Body of pancreas (tissue), 4 donors: Measurements from ENCODE around the gene SLC49A4. TPM values are rescaled to one million over a fixed set of nuclear protein-coding genes. Genes with fewer than 3 reads are reported as not detected.

Source experiments
- ATAC-seq: fragments of 150-250 bp; one replicate; pipeline ENCODE4 v1.9.1; 2016
- DNase-seq, 4 donors: peaks; one replicate each; pipeline ENCODE4 v3.0.0-alpha.2; 2019
- H3K27ac ChIP-seq, 4 donors: fragments of 200-600 bp; sonication (generic); 1 replicate in 3 of 4; 2 replicates in 1 of 4; pipeline versions ENCODE4 v1.5.1 to v1.6.1; 2016 to 2019; ENCODE audit warnings: mild to moderate bottlenecking in 1 of 4, mixed read lengths in 1 of 4, moderate library complexity in 1 of 4
- H3K27me3 ChIP-seq, 2 donors: fragments of 200-600 bp; sonication (generic); one replicate each; pipeline ENCODE4 v1.6.0; 2016; ENCODE audit warnings: mild to moderate bottlenecking in 1 of 2
- H3K36me3 ChIP-seq, 2 donors: fragments of 200-600 bp; sonication (generic); replicated peaks in 1 of 2; 2 replicates each; pipeline ENCODE4 v1.5.1; 2016; ENCODE audit warnings: low read depth in 2 of 2; ENCODE audit not compliant: insufficient read depth in 1 of 2
- H3K4me1 ChIP-seq: fragments of 200-600 bp; sonication (generic); one replicate; pipeline ENCODE4 v1.6.0; 2016
- H3K4me3 ChIP-seq, 2 donors: fragments of 200-600 bp; sonication (generic); 1 replicate in 1 of 2; 2 replicates in 1 of 2; pipeline ENCODE4 v1.5.1; 2016 to 2019
- H3K9me3 ChIP-seq, 3 donors: fragments of 200-600 bp; sonication (generic); 1 replicate in 2 of 3; 2 replicates in 1 of 3; pipeline ENCODE4 v1.5.1; 2016
- CTCF ChIP-seq, 7 experiments: fragments of 450-650 bp in 4 of 7; fragments of 200-600 bp in 3 of 7; sonication (generic) in 3 of 7; IDR thresholded peaks; one replicate each; pipeline ENCODE4 v1.5.1; 2016 to 2019; ENCODE audit warnings: antibody characterized with exemption in 7 of 7
- POLR2A ChIP-seq, 3 donors: fragments of 450-650 bp; IDR thresholded peaks; one replicate each; pipeline ENCODE4 v1.6.1; 2016; ENCODE audit warnings: antibody characterized with exemption in 3 of 3, mild to moderate bottlenecking in 2 of 3
- WGBS, 2 donors: methylation state at CpG; one replicate each; pipeline ENCODE4 v1.1.5; 2017; 5-methylcytosine and 5-hydroxymethylcytosine counted together
- intact Hi-C: fragments of 100-400 bp; cut with DNase I; formaldehyde crosslinking; loops from one replicate; pipeline ENCODE4 v1.15.1; 2023
- total RNA-seq, 2 donors: library from RNA; depleted of rRNA; stranded (reverse); fragments of >200 nt; gene quantifications; one replicate each; pipeline ENCODE4 v1.1.0, GENCODE V29; 2016

The SLC49A4 gene
- total RNA-seq, 2 donors from 2014 or later: 20.8 to 23.6 TPM

GRCh38 chr3:122803977-122804376, 9.1 kb downstream of the SLC49A4 start:
- intact Hi-C loops: no loop called here
- H3K9me3 ChIP-seq: no peaks in the 10 kb centered on the region
- TF ChIP-seq CTCF (IDR thresholded peaks at IDR 0.05) (no peak), POLR2A (IDR thresholded peaks at IDR 0.05) (no peak)
- ATAC-seq (no peak), DNase-seq (no peak)
- H3K27ac ChIP-seq: no peak overlapping the region
- WGBS, 2 donors: 81 to 88% methylated on average over 2 of the region's 2 CpGs
- no peaks in the 10 kb centered on the region for H3K36me3 ChIP-seq
- H3K4me1 ChIP-seq: peaks cover 7% of the 10 kb centered on the region
- no peak overlapping the region for H3K4me3 ChIP-seq
- no peaks in the 10 kb centered on the region for H3K27me3 ChIP-seq

GRCh38 chr3:122810734-122811133, 15.9 kb downstream of the SLC49A4 start:
- no peak overlapping the region for H3K4me3 ChIP-seq
- H3K4me1 ChIP-seq: no peaks in the 10 kb centered on the region
- H3K9me3 ChIP-seq: no peaks in the 10 kb centered on the region
- intact Hi-C loops: no loop called here
- H3K36me3 ChIP-seq: no peaks in the 10 kb centered on the region
- ATAC-seq (no peak), DNase-seq (no peak)
- TF ChIP-seq CTCF (IDR thresholded peaks at IDR 0.05) (no peak), POLR2A (IDR thresholded peaks at IDR 0.05) (no peak)
- no peak overlapping the region for H3K27ac ChIP-seq
- no peaks in the 10 kb centered on the region for H3K27me3 ChIP-seq

- no peaks in the 10 kb centered on the region for H3K36me3 ChIP-seq
- no peaks in the 10 kb centered on the region for H3K9me3 ChIP-seq
- no peaks in the 10 kb centered on the region for H3K27me3 ChIP-seq
- H3K4me3 ChIP-seq: no peak overlapping the region
- DNase-seq: no peak
- no peak for ATAC-seq
- TF ChIP-seq CTCF (IDR thresholded peaks at IDR 0.05): no peak
- TF ChIP-seq POLR2A (IDR thresholded peaks at IDR 0.05): no peak
- no peaks in the 10 kb centered on the region for H3K4me1 ChIP-seq
- H3K27ac ChIP-seq: peak overlapping the region in 1 of 4 donors; percentile 10
- intact Hi-C loops: no loop called here
- 54 to 56% methylated on average over 2 of the region's 2 CpGs for WGBS, 2 donors
Observed at GRCh38 chr3:122816587-122816986, 21.7 kb downstream of the SLC49A4 start.

GRCh38 chr3:122824465-122825381, 29.9 kb downstream of the SLC49A4 start:
- H3K36me3 ChIP-seq: peaks cover 0 to 7% of the 10 kb centered on the region in 2 donors
- H3K4me1 ChIP-seq: no peaks in the 10 kb centered on the region
- H3K9me3 ChIP-seq: no peaks in the 10 kb centered on the region
- H3K27me3 ChIP-seq: no peaks in the 10 kb centered on the region
- DNase-seq (no peak), ATAC-seq (no peak)
- 80% methylated on average over 4 to 7 of the region's 7 CpGs for WGBS, 2 donors
- no peak overlapping the region for H3K4me3 ChIP-seq
- TF ChIP-seq POLR2A (IDR thresholded peaks at IDR 0.05) (no peak), CTCF (IDR thresholded peaks at IDR 0.05) (no peak)
- H3K27ac ChIP-seq: no peak overlapping the region
- intact Hi-C loops: no loop called here

GRCh38 chr3:122825460-122825859, 30.6 kb downstream of the SLC49A4 start:
- TF ChIP-seq CTCF (IDR thresholded peaks at IDR 0.05) (no peak), POLR2A (IDR thresholded peaks at IDR 0.05) (no peak)
- peaks cover 0 to 7% of the 10 kb centered on the region in 2 donors for H3K36me3 ChIP-seq
- intact Hi-C loops: no loop called here
- H3K27me3 ChIP-seq: no peaks in the 10 kb centered on the region
- no peak for ATAC-seq
- WGBS, 2 donors: 75 to 89% methylated on average over 4 of the region's 4 CpGs
- H3K9me3 ChIP-seq: no peaks in the 10 kb centered on the region
- H3K4me1 ChIP-seq: no peaks in the 10 kb centered on the region
- peak in 1 of 4 donors; percentile 6 for DNase-seq
- no peak overlapping the region for H3K4me3 ChIP-seq
- H3K27ac ChIP-seq: no peak overlapping the region
